Measurements from ENCODE around the gene KRTAP12-1.

The KRTAP12-1 gene

GRCh38 chr21:44681861-44682579 is at the start of gene KRTAP12-1:
Gene KRTAP12-1, minus strand, starts transcription at chr21:44682163. Its CDS starts 40 bp downstream, at chr21:44682123.
- Histone ChIP-seq H3F3A (ENCODE audit: low read depth) (no peaks in the 10 kb centered on the region), H3K4me1 (ENCODE audit: insufficient read depth, low read length, poor library complexity, severe bottlenecking) (no peaks in the 10 kb centered on the region), H3K36me3 (ENCODE audit: insufficient read depth, low read length) (no peaks in the 10 kb centered on the region), H4K20me1 (ENCODE audit: insufficient read depth, low read length, poor library complexity, severe bottlenecking) (no peaks in the 10 kb centered on the region), H3K79me2 (ENCODE audit: insufficient read depth, low read length) (no peaks in the 10 kb centered on the region), H3K4me2 (ENCODE audit: low read depth, low read length, poor library complexity, severe bottlenecking) (no peak within 1 kb of the TSS), H3K9me3 (ENCODE audit: insufficient read depth, low read depth, low read length) (no peaks in the 10 kb centered on the region), H3K4me3 (ENCODE audit: low read length, poor library complexity, severe bottlenecking) (no peak within 1 kb of the TSS), H2AFZ (ENCODE audit: low read length) (no peak within 1 kb of the TSS), H3K9me2 (replicated peaks; ENCODE audit: low read depth, low read length) (no peaks in the 10 kb centered on the region), H3K27me3 (ENCODE audit: insufficient read depth, low read length, poor library complexity, severe bottlenecking) (no peaks in the 10 kb centered on the region), H3K9ac (ENCODE audit: low read depth, low read length, poor library complexity, severe bottlenecking) (no peak within 1 kb of the TSS)
- no peak for TF ChIP-seq EZH2phosphoT487 (IDR thresholded peaks at IDR 0.05; ENCODE audit: borderline replicate concordance)

GRCh38 chr21:44730951-44731579 is 49.1 kb upstream of the KRTAP12-1 start:
- H3K9me2 ChIP-seq (replicated peaks; ENCODE audit: low read depth, low read length), result no peaks in the 10 kb centered on the region
- H2AFZ ChIP-seq (ENCODE audit: low read length), result no peak overlapping the region
- no peaks in the 10 kb centered on the region for H3K36me3 ChIP-seq (ENCODE audit: insufficient read depth, low read length)
- no peak for TF ChIP-seq EZH2phosphoT487 (IDR thresholded peaks at IDR 0.05; ENCODE audit: borderline replicate concordance)
- no peaks in the 10 kb centered on the region for H4K20me1 ChIP-seq (ENCODE audit: insufficient read depth, low read length, poor library complexity, severe bottlenecking)
- H3K9ac ChIP-seq (ENCODE audit: low read depth, low read length, poor library complexity, severe bottlenecking), result no peak overlapping the region
- no peaks in the 10 kb centered on the region for H3K79me2 ChIP-seq (ENCODE audit: insufficient read depth, low read length)
- peaks cover 1% of the 10 kb centered on the region; the same call in 1 of the 2 replicates for H3K9me3 ChIP-seq (ENCODE audit: insufficient read depth, low read depth, low read length)
- no peaks in the 10 kb centered on the region for H3K4me1 ChIP-seq (ENCODE audit: insufficient read depth, low read length, poor library complexity, severe bottlenecking)
- H3K27me3 ChIP-seq (ENCODE audit: insufficient read depth, low read length, poor library complexity, severe bottlenecking), result no peaks in the 10 kb centered on the region
- H3K4me2 ChIP-seq (ENCODE audit: low read depth, low read length, poor library complexity, severe bottlenecking), result no peak overlapping the region
- no peaks in the 10 kb centered on the region for H3F3A ChIP-seq (ENCODE audit: low read depth)
- H3K4me3 ChIP-seq (ENCODE audit: low read length, poor library complexity, severe bottlenecking), result no peak overlapping the region

- Histone ChIP-seq H3K4me1 (ENCODE audit: insufficient read depth, low read length, poor library complexity, severe bottlenecking) (no peaks in the 10 kb centered on the region), H3K4me2 (ENCODE audit: low read depth, low read length, poor library complexity, severe bottlenecking) (no peak overlapping the region), H3K27me3 (ENCODE audit: insufficient read depth, low read length, poor library complexity, severe bottlenecking) (no peaks in the 10 kb centered on the region), H3K9me3 (ENCODE audit: insufficient read depth, low read depth, low read length) (no peaks in the 10 kb centered on the region), H3K4me3 (ENCODE audit: low read length, poor library complexity, severe bottlenecking) (no peak overlapping the region), H4K20me1 (ENCODE audit: insufficient read depth, low read length, poor library complexity, severe bottlenecking) (no peaks in the 10 kb centered on the region), H3K79me2 (ENCODE audit: insufficient read depth, low read length) (no peaks in the 10 kb centered on the region), H3K36me3 (ENCODE audit: insufficient read depth, low read length) (no peaks in the 10 kb centered on the region), H2AFZ (ENCODE audit: low read length) (no peak overlapping the region), H3F3A (ENCODE audit: low read depth) (no peaks in the 10 kb centered on the region), H3K9ac (ENCODE audit: low read depth, low read length, poor library complexity, severe bottlenecking) (no peak overlapping the region), H3K9me2 (replicated peaks; ENCODE audit: low read depth, low read length) (no peaks in the 10 kb centered on the region)
- no peak for TF ChIP-seq EZH2phosphoT487 (IDR thresholded peaks at IDR 0.05; ENCODE audit: borderline replicate concordance)
- TF ChIP-seq CTCF (conservative IDR thresholded peaks at IDR 0.05; ENCODE audit: low read length), result no peak
Observed at GRCh38 chr21:44730028-44730395, 48.0 kb upstream of the KRTAP12-1 start.

- no peaks in the 10 kb centered on the region for H3F3A ChIP-seq (ENCODE audit: low read depth)
- H3K4me3 ChIP-seq (ENCODE audit: low read length, poor library complexity, severe bottlenecking), result no peak overlapping the region
- no peaks in the 10 kb centered on the region for H4K20me1 ChIP-seq (ENCODE audit: insufficient read depth, low read length, poor library complexity, severe bottlenecking)
- no peak overlapping the region for H3K9ac ChIP-seq (ENCODE audit: low read depth, low read length, poor library complexity, severe bottlenecking)
- no peaks in the 10 kb centered on the region for H3K9me2 ChIP-seq (replicated peaks; ENCODE audit: low read depth, low read length)
- no peaks in the 10 kb centered on the region for H3K4me1 ChIP-seq (ENCODE audit: insufficient read depth, low read length, poor library complexity, severe bottlenecking)
- no peak overlapping the region for H3K4me2 ChIP-seq (ENCODE audit: low read depth, low read length, poor library complexity, severe bottlenecking)
- no peaks in the 10 kb centered on the region for H3K27me3 ChIP-seq (ENCODE audit: insufficient read depth, low read length, poor library complexity, severe bottlenecking)
- H3K9me3 ChIP-seq (ENCODE audit: insufficient read depth, low read depth, low read length), result no peaks in the 10 kb centered on the region
- TF ChIP-seq EZH2phosphoT487 (IDR thresholded peaks at IDR 0.05; ENCODE audit: borderline replicate concordance) (no peak), CTCF (conservative IDR thresholded peaks at IDR 0.05; ENCODE audit: low read length) (no peak)
- no peaks in the 10 kb centered on the region for H3K79me2 ChIP-seq (ENCODE audit: insufficient read depth, low read length)
- no peak overlapping the region for H2AFZ ChIP-seq (ENCODE audit: low read length)
- H3K36me3 ChIP-seq (ENCODE audit: insufficient read depth, low read length), result no peaks in the 10 kb centered on the region
Observed at GRCh38 chr21:44729336-44730027, 47.5 kb upstream of the KRTAP12-1 start.
